Trophoblast cell (in vitro differentiated cells and primary cell): ENCODE measurements around the gene CTSF.
"Not testable (repeated sequence)": the region's sequence is repeated elsewhere in the genome, so short reads cannot be mapped to it uniquely, and the experiment has no call there.

Experiments
- DNase-seq, 2 donors: peaks; one replicate each; pipeline ENCODE4 v3.0.0-alpha.2; 2016
- H2AFZ ChIP-seq: 2 replicates; pipeline ENCODE4 v1.6.1; 2013; ENCODE audit warnings: low read length, moderate library complexity, mild to moderate bottlenecking; ENCODE audit not compliant: insufficient read depth, poor library complexity
- H2AK5ac ChIP-seq: 2 replicates; pipeline ENCODE4 v1.6.1; 2013; ENCODE audit warnings: mild to moderate bottlenecking, low read length
- H2BK120ac ChIP-seq: 2 replicates; pipeline ENCODE4 v1.6.1; 2013; ENCODE audit warnings: low read length, mild to moderate bottlenecking, moderate library complexity; ENCODE audit not compliant: insufficient read depth, poor library complexity
- H2BK12ac ChIP-seq: 2 replicates; pipeline ENCODE4 v1.6.1; 2013; ENCODE audit warnings: mild to moderate bottlenecking, low read length, moderate library complexity
- H2BK5ac ChIP-seq: 2 replicates; pipeline ENCODE4 v1.6.1; 2013; ENCODE audit warnings: low read length, low read depth, moderate library complexity, mild to moderate bottlenecking; ENCODE audit not compliant: poor library complexity
- H3K14ac ChIP-seq: 2 replicates; pipeline ENCODE4 v1.6.1; 2013; ENCODE audit warnings: mild to moderate bottlenecking, low read length
- H3K18ac ChIP-seq: 2 replicates; pipeline ENCODE4 v1.6.1; 2013; ENCODE audit warnings: mild to moderate bottlenecking, low read length
- H3K23ac ChIP-seq: 2 replicates; pipeline ENCODE4 v1.6.1; 2013; ENCODE audit warnings: low read length
- H3K27ac ChIP-seq: 2 replicates; pipeline ENCODE4 v1.5.1; 2013; ENCODE audit warnings: low read depth, mild to moderate bottlenecking, inconsistent platforms, low read length, moderate library complexity
- H3K27me3 ChIP-seq: 2 replicates; pipeline ENCODE4 v1.6.1; 2013; ENCODE audit warnings: inconsistent platforms, mild to moderate bottlenecking, low read length, moderate library complexity; ENCODE audit not compliant: insufficient read depth
- H3K36me3 ChIP-seq, 2 experiments: 1 replicate in 1 of 2; 2 replicates in 1 of 2; pipeline ENCODE4 v1.6.1; 2013; ENCODE audit warnings: low read length in 2 of 2, mild to moderate bottlenecking in 2 of 2, moderate library complexity in 1 of 2; ENCODE audit not compliant: insufficient read depth in 2 of 2, control insufficient read depth in 1 of 2
- H3K4ac ChIP-seq: 2 replicates; pipeline ENCODE4 v1.6.1; 2013; ENCODE audit warnings: low read depth, mild to moderate bottlenecking, low read length, moderate library complexity
- H3K4me1 ChIP-seq, 2 experiments: 1 replicate in 1 of 2; 2 replicates in 1 of 2; pipeline ENCODE4 v1.6.1; 2013; ENCODE audit warnings: low read length in 2 of 2, mild to moderate bottlenecking in 2 of 2, moderate library complexity in 1 of 2; ENCODE audit not compliant: insufficient read depth in 2 of 2, control insufficient read depth in 1 of 2
- H3K4me2 ChIP-seq: 2 replicates; pipeline ENCODE4 v1.6.1; 2013; ENCODE audit warnings: inconsistent platforms, mild to moderate bottlenecking, low read length, moderate library complexity
- H3K4me3 ChIP-seq: 2 replicates; pipeline ENCODE4 v1.5.1; 2013; ENCODE audit warnings: mild to moderate bottlenecking, low read depth, low read length, inconsistent platforms
- H3K79me1 ChIP-seq: one replicate; pipeline ENCODE4 v1.6.1; 2013; ENCODE audit warnings: low read length
- H3K79me2 ChIP-seq: 2 replicates; pipeline ENCODE4 v1.6.1; 2013; ENCODE audit warnings: low read length, mild to moderate bottlenecking; ENCODE audit not compliant: control insufficient read depth, insufficient read depth, poor library complexity
- H3K9ac ChIP-seq: 2 replicates; pipeline ENCODE4 v1.6.1; 2013; ENCODE audit warnings: mild to moderate bottlenecking, low read length
- H3K9me3 ChIP-seq: 2 replicates; pipeline ENCODE4 v1.6.1; 2013; ENCODE audit warnings: low read depth, mild to moderate bottlenecking, control low read depth, inconsistent platforms, low read length; ENCODE audit not compliant: insufficient read depth
- H4K12ac ChIP-seq: 2 replicates; pipeline ENCODE4 v1.6.1; 2013; ENCODE audit warnings: low read depth, mild to moderate bottlenecking, low read length, moderate library complexity
- H4K8ac ChIP-seq: 2 replicates; pipeline ENCODE4 v1.6.1; 2013; ENCODE audit warnings: low read depth, mild to moderate bottlenecking, low read length, moderate library complexity
- H4K91ac ChIP-seq: one replicate; pipeline ENCODE4 v1.6.1; 2013; ENCODE audit warnings: low read depth, mild to moderate bottlenecking, low read length, moderate library complexity
- WGBS: extraction: QIAGEN DNeasy Blood & Tissue Kit; methylation state at CpG from one replicate; pipeline ENCODE4 v1.1.7; 2013; ENCODE audit warnings: missing lambda C conversion rate; ENCODE audit not compliant: insufficient read length, insufficient coverage; ENCODE audit errors: extremely low coverage; 5-methylcytosine and 5-hydroxymethylcytosine counted together

CTSF gene

DNA sequence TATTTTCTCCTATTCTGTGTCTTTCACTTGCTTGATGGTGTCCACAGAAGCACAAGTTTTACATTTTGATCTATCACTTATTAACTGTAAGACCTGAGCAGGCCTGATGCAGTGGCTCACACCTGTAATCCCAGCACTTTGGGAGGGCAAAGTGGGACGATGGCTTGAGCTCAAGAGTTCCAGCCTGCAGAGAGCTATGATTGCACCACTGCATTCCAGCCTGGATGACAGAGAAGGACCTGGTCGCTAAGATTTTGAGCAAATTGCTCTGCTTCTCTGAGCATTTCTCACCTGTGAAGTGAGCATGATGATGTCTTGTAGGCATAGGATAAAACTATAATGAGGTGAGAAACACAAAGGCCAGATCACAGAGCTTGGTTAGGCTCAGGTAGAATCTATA, 17.7 kb upstream of the CTSF start:
- no peak overlapping the region for H3K9ac ChIP-seq
- H4K8ac ChIP-seq = no peak overlapping the region

GRCh38 chr11:66585447-66585846, 17.0 kb upstream of the CTSF start:
- not testable (repeated sequence) for DNase-seq, H2BK120ac ChIP-seq
- WGBS = no CpG with 5 or more reads among the region's 1 CpG

More for the DNA sequence above, 17.7 kb upstream of the CTSF start:
- Histone ChIP-seq H3K79me2 (no peaks in the 10 kb centered on the region), H2BK12ac (no peak overlapping the region), H3K36me3 (no peaks in the 10 kb centered on the region), H3K27ac (no peak overlapping the region), H2BK120ac (no peak overlapping the region), H3K4me1 (no peaks in the 10 kb centered on the region), H3K27me3 (no peaks in the 10 kb centered on the region), H4K12ac (no peak overlapping the region), H4K91ac (no peak overlapping the region), H3K18ac (no peak overlapping the region), H2AFZ (no peak overlapping the region), H3K4ac (no peak overlapping the region), H2BK5ac (no peak overlapping the region), H3K9me3 (peaks cover 4% of the 10 kb centered on the region), H3K23ac (no peak overlapping the region), H3K14ac (no peak overlapping the region), H2AK5ac (no peak overlapping the region), H3K4me2 (no peak overlapping the region), H3K79me1 (no peaks in the 10 kb centered on the region), H3K4me3 (no peak overlapping the region)
- WGBS = no CpG with 5 or more reads among the region's 2 CpGs
- DNase-seq = peak in 1 of 2 donors; percentile 46

DNA sequence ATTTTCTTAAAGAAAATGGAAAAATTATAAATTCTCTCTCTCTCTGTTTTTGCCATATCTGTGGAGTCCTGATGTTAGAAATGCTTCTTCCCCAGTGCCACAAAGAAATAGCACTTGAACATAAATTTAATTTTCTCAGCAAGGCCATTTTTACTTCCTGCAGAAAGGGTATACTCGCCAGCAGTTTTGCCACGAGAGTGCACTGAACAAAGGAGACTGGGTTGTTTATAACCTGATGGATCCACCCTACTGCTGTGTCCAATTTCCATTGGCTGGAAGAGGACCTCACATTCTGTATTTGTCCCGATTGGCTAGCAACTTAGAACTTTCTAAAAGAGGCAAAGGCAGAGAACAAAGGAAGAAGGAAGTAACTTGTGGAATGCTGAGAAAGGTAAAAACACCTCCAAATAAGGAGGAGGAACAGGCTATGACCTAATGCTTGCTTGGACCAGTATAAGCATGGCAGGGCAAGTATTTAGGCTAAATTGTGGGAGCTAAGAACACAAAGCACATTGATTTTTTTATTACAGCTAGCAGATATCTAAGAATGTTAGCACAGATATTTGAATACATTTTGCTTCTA, 14.2 kb upstream of the CTSF start:
- H3K79me1 ChIP-seq, H3K27ac ChIP-seq, H2AFZ ChIP-seq, H4K8ac ChIP-seq, H3K79me2 ChIP-seq, H3K4me2 ChIP-seq, H3K9ac ChIP-seq, H2BK120ac ChIP-seq, H3K18ac ChIP-seq, H3K9me3 ChIP-seq, H3K4me1 ChIP-seq, H2BK12ac ChIP-seq, H4K91ac ChIP-seq, H4K12ac ChIP-seq, H3K4me3 ChIP-seq, H3K23ac ChIP-seq, H2AK5ac ChIP-seq, H3K36me3 ChIP-seq, H3K27me3 ChIP-seq, DNase-seq, H3K14ac ChIP-seq, H3K4ac ChIP-seq, H2BK5ac ChIP-seq: not testable (repeated sequence)
- no CpG with 5 or more reads among the region's 3 CpGs for WGBS

More at GRCh38 chr11:66585447-66585846, 17.0 kb upstream of the CTSF start:
- not testable (repeated sequence) for H3K36me3 ChIP-seq, H4K12ac ChIP-seq, H4K8ac ChIP-seq, H3K4me2 ChIP-seq, H3K4me3 ChIP-seq, H4K91ac ChIP-seq, H3K14ac ChIP-seq, H3K23ac ChIP-seq, H3K18ac ChIP-seq, H3K4ac ChIP-seq, H3K79me2 ChIP-seq, H2BK5ac ChIP-seq, H3K9ac ChIP-seq, H3K27me3 ChIP-seq, H2AK5ac ChIP-seq, H3K79me1 ChIP-seq, H2AFZ ChIP-seq, H2BK12ac ChIP-seq, H3K27ac ChIP-seq, H3K4me1 ChIP-seq, H3K9me3 ChIP-seq

GRCh38 chr11:66581261-66581660, 12.9 kb upstream of the CTSF start:
- H3K9ac ChIP-seq = no peak overlapping the region
- H3K4ac ChIP-seq = no peak overlapping the region
- WGBS = no CpG with 5 or more reads among the region's 3 CpGs
- H3K79me1 ChIP-seq = no peaks in the 10 kb centered on the region
- no peak overlapping the region for H4K8ac ChIP-seq
- no peak overlapping the region for H2AK5ac ChIP-seq
- H3K9me3 ChIP-seq = peaks cover 2% of the 10 kb centered on the region
- no peak overlapping the region for H2BK12ac ChIP-seq
- H3K14ac ChIP-seq = no peak overlapping the region
- no peak overlapping the region for H2BK120ac ChIP-seq
- H3K4me3 ChIP-seq = no peak overlapping the region
- no peak for DNase-seq
- H3K4me2 ChIP-seq = no peak overlapping the region
- no peaks in the 10 kb centered on the region for H3K79me2 ChIP-seq
- H3K18ac ChIP-seq = no peak overlapping the region
- H3K23ac ChIP-seq = no peak overlapping the region
- no peak overlapping the region for H3K27ac ChIP-seq
- H2AFZ ChIP-seq = no peak overlapping the region
- no peaks in the 10 kb centered on the region for H3K4me1 ChIP-seq
- H4K12ac ChIP-seq = no peak overlapping the region
- no peaks in the 10 kb centered on the region for H3K27me3 ChIP-seq
- H4K91ac ChIP-seq = no peak overlapping the region
- H2BK5ac ChIP-seq = no peak overlapping the region
- H3K36me3 ChIP-seq = no peaks in the 10 kb centered on the region
